ENCODE results near the gene KRT20.

GRCh38 chr17:40902498-40902897, 17.5 kb upstream of the KRT20 start:
- TF ChIP-seq CTCF (IDR thresholded peaks at IDR 0.05) (no peak), POLR2A (IDR thresholded peaks at IDR 0.05) (no peak)

Data from stomach (tissue), 4 donors.